GM23338 (cell line): ENCODE measurements around the gene MAP1LC3B.

Experiments used
- CREB1 ChIP-seq: fragments of 250-450 bp; sonication (Bioruptor Pico); IDR thresholded peaks from 2 replicates; pipeline ENCODE4 v1.5.0; 2020; ENCODE audit warnings: low read depth, mild to moderate bottlenecking, moderate library complexity
- ETS1 ChIP-seq: IDR thresholded peaks from 2 replicates; pipeline ENCODE4 v1.6.1; 2016; ENCODE audit warnings: antibody characterized with exemption
- EZH2 ChIP-seq: fragments of 200-600 bp; sonication (generic); IDR thresholded peaks from one replicate; pipeline ENCODE4 v1.8.0; 2017; ENCODE audit warnings: antibody characterized with exemption, mild to moderate bottlenecking, low read depth; ENCODE audit not compliant: unreplicated experiment
- EZH2phosphoT487 ChIP-seq: fragments of 200-600 bp; sonication (generic); IDR thresholded peaks from one replicate; pipeline ENCODE4 v1.8.1; 2018; ENCODE audit warnings: antibody characterized with exemption; ENCODE audit not compliant: unreplicated experiment
- JUNB ChIP-seq: IDR thresholded peaks from one replicate; pipeline ENCODE4 v1.6.1; 2016; ENCODE audit warnings: antibody characterized with exemption; ENCODE audit not compliant: unreplicated experiment
- NANOG ChIP-seq: IDR thresholded peaks from 2 replicates; pipeline ENCODE4 v1.6.1; 2016; ENCODE audit warnings: antibody characterized with exemption, borderline replicate concordance
- POLR2AphosphoS5 ChIP-seq: IDR thresholded peaks from 2 replicates; pipeline ENCODE4 v1.6.1; 2016; ENCODE audit warnings: antibody characterized with exemption, low read depth
- ZNF331 ChIP-seq: fragments of 250-450 bp; sonication (Bioruptor Pico); IDR thresholded peaks from 2 replicates; pipeline ENCODE4 v1.5.0; 2020; ENCODE audit warnings: low read depth, mild to moderate bottlenecking, moderate library complexity
- ZNF462 ChIP-seq: fragments of 250-450 bp; sonication (Bioruptor Pico); IDR thresholded peaks from 2 replicates; pipeline ENCODE4 v1.5.0; 2020; ENCODE audit warnings: mild to moderate bottlenecking, moderate library complexity
- TF ChIP-seq, protein P1 (sequence below), 2 experiments: fragments of 200-600 bp in 1 of 2; sonication (generic) in 1 of 2; conservative IDR thresholded peaks; 2 replicates each; pipeline versions ENCODE4 v1.5.1 to v1.6.1; 2016 to 2017; ENCODE audit warnings: antibody characterized with exemption in 2 of 2, low read depth in 2 of 2, mild to moderate bottlenecking in 2 of 2, moderate library complexity in 1 of 2
- TF ChIP-seq, protein P2 (sequence below): IDR thresholded peaks from one replicate; pipeline ENCODE4 v1.6.1; 2018; ENCODE audit warnings: antibody characterized with exemption; ENCODE audit not compliant: unreplicated experiment

DNA sequence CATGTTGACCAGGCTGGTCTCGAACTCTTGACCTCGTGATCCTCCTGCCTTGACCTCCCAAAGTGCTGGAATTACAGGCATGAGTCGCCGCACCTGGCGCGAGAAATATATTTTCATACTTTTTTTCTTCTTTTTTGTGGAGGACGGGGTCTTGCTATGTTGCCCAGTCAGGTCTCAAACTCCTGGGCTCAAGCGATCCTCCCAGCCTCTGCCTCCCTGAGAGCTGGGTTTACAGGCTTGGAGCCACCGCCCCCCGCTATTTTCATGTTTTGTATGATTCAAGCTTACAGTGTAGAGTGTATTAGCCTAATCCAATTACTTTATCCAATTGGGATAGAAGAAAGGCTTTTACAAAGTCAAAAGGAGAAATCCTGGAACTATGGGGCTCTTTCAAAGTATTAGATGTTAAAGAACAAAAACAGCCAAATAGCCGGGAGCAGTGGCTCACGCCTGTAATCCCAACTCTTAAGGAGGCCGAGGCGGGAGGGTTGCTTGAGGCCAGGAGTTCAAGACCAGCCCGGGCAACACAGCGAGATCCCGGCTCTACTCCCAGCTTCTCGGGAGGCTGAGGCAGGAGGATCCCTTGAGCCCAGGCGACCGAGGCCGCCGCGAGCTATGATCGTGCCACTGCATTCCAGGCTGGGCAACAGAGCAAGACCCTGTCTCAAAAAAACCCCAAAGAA lies 1.4 kb upstream of the MAP1LC3B start:
- TF ChIP-seq, protein P1, sequence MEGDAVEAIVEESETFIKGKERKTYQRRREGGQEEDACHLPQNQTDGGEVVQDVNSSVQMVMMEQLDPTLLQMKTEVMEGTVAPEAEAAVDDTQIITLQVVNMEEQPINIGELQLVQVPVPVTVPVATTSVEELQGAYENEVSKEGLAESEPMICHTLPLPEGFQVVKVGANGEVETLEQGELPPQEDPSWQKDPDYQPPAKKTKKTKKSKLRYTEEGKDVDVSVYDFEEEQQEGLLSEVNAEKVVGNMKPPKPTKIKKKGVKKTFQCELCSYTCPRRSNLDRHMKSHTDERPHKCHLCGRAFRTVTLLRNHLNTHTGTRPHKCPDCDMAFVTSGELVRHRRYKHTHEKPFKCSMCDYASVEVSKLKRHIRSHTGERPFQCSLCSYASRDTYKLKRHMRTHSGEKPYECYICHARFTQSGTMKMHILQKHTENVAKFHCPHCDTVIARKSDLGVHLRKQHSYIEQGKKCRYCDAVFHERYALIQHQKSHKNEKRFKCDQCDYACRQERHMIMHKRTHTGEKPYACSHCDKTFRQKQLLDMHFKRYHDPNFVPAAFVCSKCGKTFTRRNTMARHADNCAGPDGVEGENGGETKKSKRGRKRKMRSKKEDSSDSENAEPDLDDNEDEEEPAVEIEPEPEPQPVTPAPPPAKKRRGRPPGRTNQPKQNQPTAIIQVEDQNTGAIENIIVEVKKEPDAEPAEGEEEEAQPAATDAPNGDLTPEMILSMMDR (conservative IDR thresholded peaks at IDR 0.05; ENCODE audit: low read depth in 2 of 2), result no peak
- TF ChIP-seq CREB1 (CRISPR knock-in tag) (no peak), EZH2 (no peak), POLR2AphosphoS5 (no peak), EZH2phosphoT487 (no peak), ETS1 (no peak), JUNB (no peak), ZNF331 (no peak), ZNF462 (CRISPR knock-in tag) (no peak), NANOG (no peak)
- TF ChIP-seq, protein P2, sequence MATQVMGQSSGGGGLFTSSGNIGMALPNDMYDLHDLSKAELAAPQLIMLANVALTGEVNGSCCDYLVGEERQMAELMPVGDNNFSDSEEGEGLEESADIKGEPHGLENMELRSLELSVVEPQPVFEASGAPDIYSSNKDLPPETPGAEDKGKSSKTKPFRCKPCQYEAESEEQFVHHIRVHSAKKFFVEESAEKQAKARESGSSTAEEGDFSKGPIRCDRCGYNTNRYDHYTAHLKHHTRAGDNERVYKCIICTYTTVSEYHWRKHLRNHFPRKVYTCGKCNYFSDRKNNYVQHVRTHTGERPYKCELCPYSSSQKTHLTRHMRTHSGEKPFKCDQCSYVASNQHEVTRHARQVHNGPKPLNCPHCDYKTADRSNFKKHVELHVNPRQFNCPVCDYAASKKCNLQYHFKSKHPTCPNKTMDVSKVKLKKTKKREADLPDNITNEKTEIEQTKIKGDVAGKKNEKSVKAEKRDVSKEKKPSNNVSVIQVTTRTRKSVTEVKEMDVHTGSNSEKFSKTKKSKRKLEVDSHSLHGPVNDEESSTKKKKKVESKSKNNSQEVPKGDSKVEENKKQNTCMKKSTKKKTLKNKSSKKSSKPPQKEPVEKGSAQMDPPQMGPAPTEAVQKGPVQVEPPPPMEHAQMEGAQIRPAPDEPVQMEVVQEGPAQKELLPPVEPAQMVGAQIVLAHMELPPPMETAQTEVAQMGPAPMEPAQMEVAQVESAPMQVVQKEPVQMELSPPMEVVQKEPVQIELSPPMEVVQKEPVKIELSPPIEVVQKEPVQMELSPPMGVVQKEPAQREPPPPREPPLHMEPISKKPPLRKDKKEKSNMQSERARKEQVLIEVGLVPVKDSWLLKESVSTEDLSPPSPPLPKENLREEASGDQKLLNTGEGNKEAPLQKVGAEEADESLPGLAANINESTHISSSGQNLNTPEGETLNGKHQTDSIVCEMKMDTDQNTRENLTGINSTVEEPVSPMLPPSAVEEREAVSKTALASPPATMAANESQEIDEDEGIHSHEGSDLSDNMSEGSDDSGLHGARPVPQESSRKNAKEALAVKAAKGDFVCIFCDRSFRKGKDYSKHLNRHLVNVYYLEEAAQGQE, result no peak
